WTC11 (cell line): ENCODE measurements around the gene CAMK2A. TPM values are rescaled to one million over a fixed set of nuclear protein-coding genes. Genes with fewer than 3 reads are reported as not detected.
A peak's percentile ranks its signal among the peaks of the same experiment; 100 is the strongest.

Experiments used
- ATAC-seq: fragments of 200-7000 bp; cut with Tn5 transposase; 2 replicates; pipeline ENCODE4 v1.10.0; 2021; ENCODE audit warnings: mild to moderate bottlenecking, moderate library complexity
- CTCF ChIA-PET: fragments of 300-600 bp; sonication (Branson Sonifier 250); formaldehyde crosslinking; loops from one replicate; lab custom pipeline; 2021; ENCODE audit warnings: antibody characterized with exemption; lab: Charles Lee
- POLR2A ChIA-PET: fragments of 350-600 bp; sonication (Branson Sonifier 250); formaldehyde crosslinking; loops from one replicate; lab custom pipeline; 2021; ENCODE audit warnings: antibody characterized with exemption; lab: Charles Lee
- DNase-seq: peaks from one replicate; pipeline ENCODE4 v3.0.0; 2021; ENCODE audit warnings: low spot score
- H3K27ac Mint-ChIP-seq: 2 replicates; pipeline ENCODE4 v1.8.0; 2021; ENCODE audit warnings: mixed read lengths
- H3K27me3 Mint-ChIP-seq: 2 replicates; pipeline ENCODE4 v1.8.0; 2021; ENCODE audit warnings: low read depth, mild to moderate bottlenecking, moderate library complexity, mixed read lengths
- H3K36me3 Mint-ChIP-seq: 2 replicates; pipeline ENCODE4 v1.8.0; 2021; ENCODE audit warnings: mixed read lengths
- H3K4me1 Mint-ChIP-seq: 2 replicates; pipeline ENCODE4 v1.8.0; 2022; ENCODE audit warnings: mixed read lengths
- H3K4me3 Mint-ChIP-seq: 2 replicates; pipeline ENCODE4 v1.8.0; 2021; ENCODE audit warnings: mild to moderate bottlenecking, moderate library complexity, mixed read lengths
- H3K9me3 Mint-ChIP-seq: 2 replicates; pipeline ENCODE4 v1.8.0; 2021; ENCODE audit warnings: mixed read lengths
- EMX1 ChIP-seq: fragments of 250-450 bp; sonication (Bioruptor Pico); IDR thresholded peaks from 2 replicates; pipeline ENCODE4 v1.8.0; 2021; ENCODE audit warnings: mild to moderate bottlenecking
- ESRRA ChIP-seq: sonication (generic); formaldehyde crosslinking; IDR thresholded peaks from 2 replicates; pipeline ENCODE4 v1.8.1; 2022; ENCODE audit warnings: mild to moderate bottlenecking, missing genetic modification reagents, borderline replicate concordance
- ETV6 ChIP-seq: sonication (generic); formaldehyde crosslinking; IDR thresholded peaks from 2 replicates; pipeline ENCODE4 v1.8.1; 2022; ENCODE audit warnings: mild to moderate bottlenecking, missing genetic modification reagents
- GTF2I ChIP-seq: fragments of 250-450 bp; sonication (Bioruptor Pico); conservative IDR thresholded peaks from 2 replicates; pipeline ENCODE4 v1.4.0; 2021; ENCODE audit warnings: mild to moderate bottlenecking
- KAT7 ChIP-seq: sonication (generic); formaldehyde crosslinking; IDR thresholded peaks from 2 replicates; pipeline ENCODE4 v1.8.1; 2023; ENCODE audit warnings: missing genetic modification reagents, mild to moderate bottlenecking, borderline replicate concordance
- NR3C1 ChIP-seq: sonication (generic); formaldehyde crosslinking; conservative IDR thresholded peaks from 2 replicates; pipeline ENCODE4 v1.8.1; 2023; ENCODE audit warnings: low read depth, mild to moderate bottlenecking, missing genetic modification reagents
- OVOL2 ChIP-seq: fragments of 250-450 bp; sonication (Bioruptor Pico); IDR thresholded peaks from 2 replicates; pipeline ENCODE4 v1.9.0; 2021; ENCODE audit warnings: mild to moderate bottlenecking, borderline replicate concordance
- RORB ChIP-seq: fragments of 250-450 bp; sonication (Bioruptor Pico); IDR thresholded peaks from 2 replicates; pipeline ENCODE4 v1.9.0; 2021; ENCODE audit warnings: mild to moderate bottlenecking
- SP1 ChIP-seq: sonication (generic); formaldehyde crosslinking; conservative IDR thresholded peaks from 2 replicates; pipeline ENCODE4 v1.8.1; 2022; ENCODE audit warnings: missing genetic modification reagents
- TEAD4 ChIP-seq: sonication (generic); formaldehyde crosslinking; IDR thresholded peaks from 2 replicates; pipeline ENCODE4 v1.8.0; 2022; ENCODE audit warnings: mild to moderate bottlenecking, missing genetic modification reagents
- USF2 ChIP-seq: sonication (generic); formaldehyde crosslinking; IDR thresholded peaks from 2 replicates; pipeline ENCODE4 v1.8.1; 2023; ENCODE audit warnings: mild to moderate bottlenecking, missing genetic modification reagents, moderate library complexity
- ZBTB21 ChIP-seq: sonication (generic); formaldehyde crosslinking; IDR thresholded peaks from 2 replicates; pipeline ENCODE4 v1.8.1; 2023; ENCODE audit warnings: mild to moderate bottlenecking, missing genetic modification reagents, borderline replicate concordance
- ZNF317 ChIP-seq: sonication (generic); formaldehyde crosslinking; IDR thresholded peaks from 2 replicates; pipeline ENCODE4 v1.8.1; 2023; ENCODE audit warnings: low read depth, mild to moderate bottlenecking, moderate library complexity, missing genetic modification reagents, borderline replicate concordance
- ZNF512 ChIP-seq: sonication (generic); formaldehyde crosslinking; IDR thresholded peaks from 2 replicates; pipeline ENCODE4 v1.8.1; 2022; ENCODE audit warnings: missing genetic modification reagents, borderline replicate concordance
- ZSCAN18 ChIP-seq: fragments of 250-450 bp; sonication (Bioruptor Pico); IDR thresholded peaks from 2 replicates; pipeline ENCODE4 v2.1.2; 2022; ENCODE audit warnings: mild to moderate bottlenecking, moderate library complexity
- total RNA-seq: library from RNA; stranded (reverse); gene quantifications from 3 replicates; pipeline ENCODE4 v1.2.3, GENCODE V29; 2021

CAMK2A gene
- total RNA-seq, 1 experiment from 2014 or later, result 0.13 TPM

GRCh38 chr5:150254363-150254762 is 35.2 kb downstream of the CAMK2A start:
- Mint-ChIP-seq H3K9me3 (no peaks in the 10 kb centered on the region), H3K4me1 (peaks cover 5% of the 10 kb centered on the region), H3K27ac (no peak overlapping the region), H3K4me3 (no peak overlapping the region), H3K27me3 (no peaks in the 10 kb centered on the region), H3K36me3 (no peaks in the 10 kb centered on the region)
- ATAC-seq (no peak), DNase-seq (no peak)
- ChIA-PET CTCF (interaction anchor here (1.4 to 2.0 kb wide), 3 partner anchors 18 to 138 kb away, joined by 3 to 6 read pairs (median 3); no protein-coding TSS in a partner anchor), POLR2A (no interaction called here)
- TF ChIP-seq OVOL2 (CRISPR knock-in tag) (no peak), TEAD4 (CRISPR knock-in tag) (no peak)

- ChIA-PET CTCF (interaction anchor here (0.8 to 1.5 kb wide), 5 partner anchors 9 to 178 kb away, joined by 3 read pairs; no protein-coding TSS in a partner anchor), POLR2A (no interaction called here)
- Mint-ChIP-seq H3K9me3 (no peaks in the 10 kb centered on the region), H3K27ac (no peak overlapping the region), H3K4me3 (no peak overlapping the region), H3K27me3 (no peaks in the 10 kb centered on the region), H3K36me3 (no peaks in the 10 kb centered on the region), H3K4me1 (peaks cover 5% of the 10 kb centered on the region)
- peak; percentile 62 for ATAC-seq
- DNase-seq, result peak; percentile 29
- TF ChIP-seq GTF2I (CRISPR knock-in tag) (peak; percentile 61; the same call in 1 of the 2 replicates), ZNF512 (CRISPR knock-in tag) (no peak)
Observed at GRCh38 chr5:150253416-150254208, 36.0 kb downstream of the CAMK2A start.

- POLR2A ChIA-PET, result no interaction called here
- Mint-ChIP-seq H3K36me3 (no peaks in the 10 kb centered on the region), H3K4me1 (peaks cover 5% of the 10 kb centered on the region), H3K27me3 (no peaks in the 10 kb centered on the region)
- ATAC-seq, result no peak
- CTCF ChIA-PET, result interaction anchor here (1.2 to 1.5 kb wide), 2 partner anchors 7 to 130 kb away, joined by 3 read pairs; no protein-coding TSS in a partner anchor
- no peak for DNase-seq
- TF ChIP-seq USF2 (CRISPR knock-in tag) (no peak), RORB (CRISPR knock-in tag) (no peak), TEAD4 (CRISPR knock-in tag) (no peak), EMX1 (CRISPR knock-in tag) (no peak), NR3C1 (CRISPR knock-in tag) (no peak), ZBTB21 (CRISPR knock-in tag) (no peak), ESRRA (CRISPR knock-in tag) (no peak), ETV6 (CRISPR knock-in tag) (no peak), KAT7 (CRISPR knock-in tag) (no peak), SP1 (no peak), ZNF317 (CRISPR knock-in tag) (no peak), ZSCAN18 (CRISPR knock-in tag) (no peak)
- TF ChIP-seq, all 79 proteins: peak for 0
- no peaks in the 10 kb centered on the region for H3K9me3 Mint-ChIP-seq
- H3K27ac Mint-ChIP-seq, result no peak overlapping the region
- H3K4me3 Mint-ChIP-seq, result no peak overlapping the region
Observed at GRCh38 chr5:150252489-150252888, 37.1 kb downstream of the CAMK2A start.
